GM10266 (cell line): ENCODE data around the gene EXOC7.

Experiments used
- DNase-seq: peaks from one replicate; pipeline ENCODE4 v3.0.0; 2012; ENCODE audit errors: extremely low spot score
- TF ChIP-seq, protein P1 (sequence below): IDR thresholded peaks from 2 replicates; pipeline ENCODE4 v1.5.1; 2012; ENCODE audit warnings: mild to moderate bottlenecking, low read depth; ENCODE audit not compliant: control insufficient read depth, insufficient read depth; ENCODE audit errors: missing control alignments

Gene EXOC7

DNA sequence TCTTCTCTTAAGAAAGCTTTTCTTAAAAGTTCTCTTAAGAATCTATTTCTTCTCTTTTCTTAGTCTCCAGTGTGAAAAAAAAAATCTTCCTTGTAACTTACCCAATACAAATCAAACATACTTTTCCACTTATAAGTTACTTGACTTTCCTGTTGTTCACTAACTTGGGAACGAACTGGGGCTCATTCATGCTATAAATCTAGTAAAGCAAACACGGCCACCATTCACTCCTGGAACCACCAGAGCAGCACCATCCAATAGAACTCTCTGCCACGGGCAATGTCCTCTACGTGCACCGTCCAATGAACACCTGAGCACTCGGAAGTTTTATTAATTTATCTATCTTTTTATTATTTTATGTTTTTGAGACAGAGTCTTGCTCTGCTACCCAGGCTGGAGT is 52.0 kb downstream of the EXOC7 start:
- TF ChIP-seq, protein P1, sequence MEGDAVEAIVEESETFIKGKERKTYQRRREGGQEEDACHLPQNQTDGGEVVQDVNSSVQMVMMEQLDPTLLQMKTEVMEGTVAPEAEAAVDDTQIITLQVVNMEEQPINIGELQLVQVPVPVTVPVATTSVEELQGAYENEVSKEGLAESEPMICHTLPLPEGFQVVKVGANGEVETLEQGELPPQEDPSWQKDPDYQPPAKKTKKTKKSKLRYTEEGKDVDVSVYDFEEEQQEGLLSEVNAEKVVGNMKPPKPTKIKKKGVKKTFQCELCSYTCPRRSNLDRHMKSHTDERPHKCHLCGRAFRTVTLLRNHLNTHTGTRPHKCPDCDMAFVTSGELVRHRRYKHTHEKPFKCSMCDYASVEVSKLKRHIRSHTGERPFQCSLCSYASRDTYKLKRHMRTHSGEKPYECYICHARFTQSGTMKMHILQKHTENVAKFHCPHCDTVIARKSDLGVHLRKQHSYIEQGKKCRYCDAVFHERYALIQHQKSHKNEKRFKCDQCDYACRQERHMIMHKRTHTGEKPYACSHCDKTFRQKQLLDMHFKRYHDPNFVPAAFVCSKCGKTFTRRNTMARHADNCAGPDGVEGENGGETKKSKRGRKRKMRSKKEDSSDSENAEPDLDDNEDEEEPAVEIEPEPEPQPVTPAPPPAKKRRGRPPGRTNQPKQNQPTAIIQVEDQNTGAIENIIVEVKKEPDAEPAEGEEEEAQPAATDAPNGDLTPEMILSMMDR, result no peak
- DNase-seq, result no peak

GRCh38 chr17:76050538-76051467 is 52.8 kb downstream of the EXOC7 start:
- DNase-seq, result no peak
- TF ChIP-seq, protein P1, result no peak

DNA sequence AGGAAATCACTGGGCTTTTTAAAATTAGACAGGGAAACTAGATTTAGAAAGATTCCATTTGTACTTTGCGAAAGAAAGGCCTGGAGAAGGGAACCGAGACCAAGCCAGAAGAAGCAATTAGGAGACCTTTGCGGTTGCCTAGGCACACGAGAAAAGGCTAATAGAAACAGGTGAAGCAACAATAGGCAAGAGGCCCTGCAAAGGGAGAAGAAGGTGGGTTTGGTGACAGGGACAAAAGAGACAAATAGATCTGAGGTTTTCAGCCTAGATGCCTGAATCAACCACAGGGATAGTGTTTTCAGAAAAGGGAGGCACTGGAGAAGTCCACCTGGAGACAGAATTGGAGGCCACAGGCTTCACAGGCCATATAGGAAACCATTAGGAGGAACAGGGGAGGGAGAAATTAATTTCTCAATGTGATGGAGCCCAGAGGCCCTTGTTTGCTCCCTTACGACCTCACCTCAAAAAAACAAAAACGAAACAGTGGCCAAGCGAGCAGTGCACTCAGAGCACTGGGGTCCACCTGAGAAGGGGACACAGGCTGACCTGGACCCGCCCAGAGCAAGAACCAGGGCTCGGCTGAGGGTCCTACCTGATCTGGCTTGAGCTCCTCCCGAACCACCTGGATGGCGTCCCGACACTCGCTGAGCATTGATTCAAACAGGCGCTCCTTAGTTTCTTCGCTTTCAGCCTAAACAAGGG is 53.6 kb downstream of the EXOC7 start:
- DNase-seq, result no peak
- TF ChIP-seq, protein P1, result no peak

- DNase-seq, result no peak
- TF ChIP-seq, protein P1, result no peak
Observed at GRCh38 chr17:76049239-76049638, 54.3 kb downstream of the EXOC7 start.

- DNase-seq, result no peak
- TF ChIP-seq, protein P1, result no peak
Observed at GRCh38 chr17:76048711-76049110, 54.9 kb downstream of the EXOC7 start.

GRCh38 chr17:76048025-76048605 is 55.5 kb downstream of the EXOC7 start:
- TF ChIP-seq, protein P1, result no peak
- no peak for DNase-seq
